ENCODE measurements around the gene SLC37A4. TPM values are rescaled to one million over a fixed set of nuclear protein-coding genes. Genes with fewer than 3 reads are reported as not detected.

The SLC37A4 gene
- total and polyA plus RNA-seq, 10 of the 15 experiments (the other 5 are each of a cell fraction or from before 2014, with no cell fraction given) = 11.6 to 29.7 (median 20.4) TPM

GRCh38 chr11:119062779-119063178 is 32.1 kb upstream of the SLC37A4 start:
- DNase-seq (ENCODE audit: low read depth, low spot score) = no peak
- no peak for FAIRE-seq
- Histone ChIP-seq H3K9ac (ENCODE audit: control insufficient read depth, insufficient read depth, low read length) (no peak overlapping the region), H3K9me3 (replicated peaks; ENCODE audit: control insufficient read depth, insufficient read depth, low read length) (no peaks in the 10 kb centered on the region), H3K4me3 (no peak overlapping the region), H3K4me1 (ENCODE audit: control insufficient read depth, insufficient read depth, low read length) (no peaks in the 10 kb centered on the region; the same call in 1 of the 2 replicates), H2AFZ (ENCODE audit: control insufficient read depth, low read depth, low read length) (no peak overlapping the region), H3K27ac (ENCODE audit: control insufficient read depth, insufficient read depth) (no peak overlapping the region), H4K20me1 (ENCODE audit: control insufficient read depth, insufficient read depth) (no peaks in the 10 kb centered on the region), H3K4me2 (ENCODE audit: control insufficient read depth, insufficient read depth) (no peak overlapping the region), H3K27me3 (replicated peaks in 1 of 2; ENCODE audit: control insufficient read depth in 2 of 2, insufficient read depth in 2 of 2, low read length in 1 of 2) (no peaks in the 10 kb centered on the region), H3K79me2 (ENCODE audit: control insufficient read depth, insufficient read depth, low read length) (peaks cover 7% of the 10 kb centered on the region), H3K36me3 (ENCODE audit: control insufficient read depth in 2 of 2, insufficient read depth in 2 of 2, low read length in 1 of 2) (no peaks in the 10 kb centered on the region)
- TF ChIP-seq MEF2B (IDR thresholded peaks at IDR 0.05; ENCODE audit: partially characterized antibody, poor library complexity, severe bottlenecking) = no peak
- no peak for TF ChIP-seq RUNX3 (IDR thresholded peaks at IDR 0.05; ENCODE audit: low read length)
- TF ChIP-seq NBN (IDR thresholded peaks at IDR 0.05) = no peak
- TF ChIP-seq ASH2L (IDR thresholded peaks at IDR 0.05; ENCODE audit: borderline replicate concordance, low read depth) = no peak
- TF ChIP-seq CTCF (IDR thresholded peaks at IDR 0.05 in 2 of 3, conservative IDR thresholded peaks at IDR 0.05 in 1 of 3; ENCODE audit: control insufficient read depth in 2 of 3, extremely low read depth in 1 of 3, insufficient read depth in 1 of 3, low read depth in 3 of 3, low read length in 3 of 3) = no peak
- no peak for TF ChIP-seq ZNF274 (IDR thresholded peaks at IDR 0.05; ENCODE audit: insufficient read depth, insufficient read length)
- no peak for TF ChIP-seq NKRF (conservative IDR thresholded peaks at IDR 0.05)
- ChIA-PET POLR2A (interaction anchor here (0.6 kb wide), 2 partner anchors 22 to 364 kb away, joined by 3 to 5 read pairs; no protein-coding TSS in a partner anchor), CTCF (interaction anchor here (0.6 to 2.9 kb wide), 6 partner anchors 33 to 275 kb away, joined by 3 to 10 read pairs (median 4); no protein-coding TSS in a partner anchor), SMC1A (ENCODE audit: uncharacterized antibody, unreplicated experiment) (interaction anchor here (1.2 kb wide), 1 partner anchor 109 kb away, joined by 3 read pairs; no protein-coding TSS in a partner anchor), RAD21 (ENCODE audit: unreplicated experiment) (no interaction called here)
- in situ Hi-C loops (cut with MboI) (no loop called here), intact Hi-C loops (cut with micrococcal nuclease; ENCODE audit: unreplicated experiment) (no loop called here)
- ATAC-seq = no peak
- no TSS peak for BruUV-seq (replicated peaks)
- WGBS (ENCODE audit: insufficient coverage, insufficient replicate concordance, low lambda C conversion rate, missing lambda C conversion rate) = 84% methylated on average over 5 of the region's 5 CpGs
